Measurements from ENCODE around the gene C6orf15.

- no peak for TF ChIP-seq CTCF (IDR thresholded peaks at IDR 0.05 in 4 of 5, conservative IDR thresholded peaks at IDR 0.05 in 1 of 5)
- TF ChIP-seq POLR2A (IDR thresholded peaks at IDR 0.05) = no peak
Measured at GRCh38 chr6:31090275-31090972, 22.0 kb downstream of the C6orf15 start.

Measured in gastrocnemius medialis (tissue), 4 donors.